NK-92 treated with Interleukin-12 subunit alpha and Interleukin-12 subunit beta, amount 100 ng/mL, for 24 hours (cell line): ENCODE measurements around the gene CNN2.

ENCODE experiments used
- DNase-seq: peaks from one replicate; lab custom pipeline; 2025; lab: John Stamatoyannopoulos, UW

Gene CNN2

GRCh38 chr19:1081301-1082164 lies 55.1 kb downstream of the CNN2 start:
- no peak for DNase-seq

GRCh38 chr19:1082165-1082927 lies 55.9 kb downstream of the CNN2 start:
- DNase-seq, result no peak

- no peak for DNase-seq
Observed at GRCh38 chr19:1082928-1083816, 56.8 kb downstream of the CNN2 start.

- DNase-seq, result no peak
Observed at GRCh38 chr19:1084024-1084868, 57.8 kb downstream of the CNN2 start.

GRCh38 chr19:1085053-1085658 lies 58.7 kb downstream of the CNN2 start:
- no peak for DNase-seq

GRCh38 chr19:1085676-1086442 lies 59.5 kb downstream of the CNN2 start:
- DNase-seq, result no peak

- no peak for DNase-seq
Observed at GRCh38 chr19:1086613-1087012, 60.2 kb downstream of the CNN2 start.

- no peak for DNase-seq
Observed at GRCh38 chr19:1087813-1088415, 61.5 kb downstream of the CNN2 start.

- DNase-seq, result no peak
Observed at GRCh38 chr19:1088416-1089010, 62.1 kb downstream of the CNN2 start.
